ENCODE data around the gene DNMT1.
"Not testable (repeated sequence)": the region's sequence is repeated elsewhere in the genome, so short reads cannot be mapped to it uniquely, and the experiment has no call there.

The DNMT1 gene

DNA sequence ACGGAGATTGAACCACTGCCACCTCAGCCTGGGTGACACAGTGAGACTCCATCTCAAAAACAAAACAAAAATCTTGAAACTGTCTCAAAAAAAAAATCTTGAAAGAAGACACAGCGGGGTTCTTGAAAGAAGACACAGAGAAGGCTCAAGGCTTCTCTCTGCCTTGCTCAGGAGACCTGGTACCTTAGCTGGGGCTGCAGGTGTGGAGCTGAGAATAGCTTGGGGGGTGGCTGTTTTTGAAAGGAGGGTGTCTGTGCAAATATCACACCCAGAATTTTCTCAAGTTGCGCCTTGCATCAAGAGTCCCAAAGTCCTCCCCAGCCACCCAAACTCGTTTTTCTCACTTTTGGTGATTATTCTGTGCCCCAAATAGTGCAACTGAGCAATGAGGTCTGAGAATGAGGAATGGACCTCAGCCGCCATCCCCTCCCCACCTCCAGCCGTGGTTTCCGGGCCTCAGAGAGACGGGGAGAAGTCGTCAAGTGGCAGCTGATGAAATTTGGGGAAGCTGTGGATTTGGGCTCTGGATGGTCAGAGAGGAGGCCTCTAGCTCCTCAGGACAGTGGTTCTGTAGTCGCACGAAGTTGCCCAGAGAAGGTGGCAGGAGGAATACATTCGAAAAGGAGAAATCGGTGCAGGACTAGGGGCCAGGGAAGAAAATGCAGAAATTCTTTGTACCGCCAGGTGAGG is 27.6 kb upstream of the DNMT1 start:
- DNase-seq (ENCODE audit: low read depth): no peak

- no peak for DNase-seq (ENCODE audit: low read depth)
Measured at GRCh38 chr19:10220695-10221094, 25.9 kb upstream of the DNMT1 start.

DNA sequence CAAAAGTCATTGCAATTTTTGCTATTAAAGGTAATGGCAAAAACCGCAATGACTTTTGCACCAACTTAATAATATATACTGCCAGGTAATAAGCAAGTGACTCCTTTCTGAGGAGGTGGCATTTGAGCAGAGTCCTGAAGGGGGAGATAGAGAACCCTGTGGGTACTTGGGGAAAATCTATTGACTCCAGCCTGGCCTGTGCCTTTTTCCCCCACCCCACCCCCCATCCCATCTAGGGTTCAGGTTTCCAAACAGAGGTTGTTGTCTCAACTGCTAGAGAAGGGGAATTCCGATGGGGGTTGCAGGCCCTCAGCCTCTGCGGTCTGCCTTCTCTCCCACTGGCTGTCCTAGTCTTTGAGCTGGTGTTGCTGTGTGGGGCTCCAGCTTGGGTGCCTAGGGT is 24.9 kb upstream of the DNMT1 start:
- peak; percentile 78 for DNase-seq (ENCODE audit: low read depth)

- no peak for DNase-seq (ENCODE audit: low read depth)
Measured at GRCh38 chr19:10217085-10217484, 22.3 kb upstream of the DNMT1 start.

GRCh38 chr19:10214784-10215183 is 20.0 kb upstream of the DNMT1 start:
- peak; percentile 65 for DNase-seq (ENCODE audit: low read depth)

DNA sequence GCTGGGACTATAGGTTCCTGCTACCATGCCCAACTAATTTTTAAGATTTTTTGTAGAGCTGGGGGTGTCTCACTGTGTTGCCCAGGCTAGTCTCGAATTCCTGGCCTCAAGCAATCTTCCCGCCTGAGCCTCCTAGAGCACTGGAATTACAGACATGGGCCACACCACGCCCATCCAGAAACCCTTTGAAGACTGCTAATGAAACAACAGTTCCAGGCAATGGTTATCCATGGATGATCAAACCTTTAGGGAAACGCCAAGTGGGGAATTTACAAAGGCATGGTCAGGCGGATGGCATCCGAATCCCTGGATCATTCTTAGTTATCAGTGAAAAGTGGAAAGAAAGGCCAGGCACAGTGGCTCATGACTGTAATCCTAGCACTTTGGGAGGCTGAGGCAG is 16.9 kb upstream of the DNMT1 start:
- DNase-seq (ENCODE audit: low read depth): no peak

DNA sequence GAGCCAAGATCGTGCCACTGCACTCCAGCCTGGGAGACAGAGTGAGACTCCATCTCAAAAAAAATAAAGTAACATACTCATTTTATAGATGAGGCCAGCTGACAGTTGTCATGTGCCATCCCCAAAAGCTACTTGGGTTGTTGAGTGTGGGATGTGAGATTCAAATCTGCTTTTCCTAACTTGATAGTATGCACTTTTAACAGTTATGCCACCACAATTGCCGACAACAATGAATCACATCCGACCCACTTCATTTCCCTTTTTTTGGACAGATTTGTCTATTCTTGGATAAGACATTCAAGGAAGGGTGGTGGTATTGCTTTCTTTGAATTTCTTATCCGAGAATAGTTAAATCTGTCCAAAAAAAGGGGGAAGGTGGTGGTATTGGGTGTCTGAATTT is 16.3 kb upstream of the DNMT1 start:
- DNase-seq (ENCODE audit: low read depth): no peak

DNA sequence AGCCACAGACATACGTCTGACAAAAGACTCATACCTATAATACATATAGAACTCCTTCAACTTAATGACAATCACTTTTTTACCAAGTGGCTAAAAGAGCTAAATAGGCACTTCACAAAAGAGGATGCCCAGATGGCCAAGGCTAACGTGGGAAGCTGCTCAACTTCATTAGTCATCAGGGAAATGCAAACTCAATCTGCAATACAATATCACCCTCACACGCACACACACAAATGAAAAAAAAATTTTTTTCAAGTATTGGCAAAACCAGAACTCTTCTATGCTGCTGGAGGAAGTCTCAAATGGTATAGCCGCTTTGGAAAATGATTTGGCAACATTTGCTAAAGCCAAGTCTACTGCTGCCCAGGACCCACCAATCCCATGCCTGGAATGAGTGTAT is 14.6 kb upstream of the DNMT1 start:
- peak; percentile 51 for DNase-seq (ENCODE audit: low read depth)

GRCh38 chr19:10207026-10207425 is 12.3 kb upstream of the DNMT1 start:
- DNase-seq (ENCODE audit: low read depth): no peak

GRCh38 chr19:10206226-10206885 is 11.6 kb upstream of the DNMT1 start:
- DNase-seq (ENCODE audit: low read depth): peak; percentile 74

- no peak for DNase-seq (ENCODE audit: low read depth)
Measured at GRCh38 chr19:10205636-10206035, 10.9 kb upstream of the DNMT1 start.

- DNase-seq (ENCODE audit: low read depth): no peak
Measured at GRCh38 chr19:10203686-10204085, 8.9 kb upstream of the DNMT1 start.

DNA sequence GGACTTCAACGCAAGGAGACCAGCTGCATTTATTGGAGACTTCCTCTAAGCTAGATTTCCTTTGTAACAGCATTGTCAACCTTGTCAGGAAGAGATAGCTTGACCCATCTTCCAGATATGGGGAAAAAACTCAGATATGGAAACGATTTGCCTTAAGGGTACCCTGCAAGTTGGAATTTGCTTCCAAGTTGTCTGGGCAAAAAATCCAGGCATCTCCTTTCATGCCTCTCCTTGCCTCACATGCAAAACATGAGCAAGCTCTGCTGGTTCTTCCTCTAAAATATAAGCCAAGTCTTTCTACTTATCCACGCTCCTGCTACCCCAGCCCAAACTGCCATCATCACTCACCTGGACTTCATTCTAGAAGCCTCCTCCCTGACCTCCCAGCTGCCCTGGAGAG is 6.4 kb upstream of the DNMT1 start:
- DNase-seq (ENCODE audit: low read depth): no peak

DNA sequence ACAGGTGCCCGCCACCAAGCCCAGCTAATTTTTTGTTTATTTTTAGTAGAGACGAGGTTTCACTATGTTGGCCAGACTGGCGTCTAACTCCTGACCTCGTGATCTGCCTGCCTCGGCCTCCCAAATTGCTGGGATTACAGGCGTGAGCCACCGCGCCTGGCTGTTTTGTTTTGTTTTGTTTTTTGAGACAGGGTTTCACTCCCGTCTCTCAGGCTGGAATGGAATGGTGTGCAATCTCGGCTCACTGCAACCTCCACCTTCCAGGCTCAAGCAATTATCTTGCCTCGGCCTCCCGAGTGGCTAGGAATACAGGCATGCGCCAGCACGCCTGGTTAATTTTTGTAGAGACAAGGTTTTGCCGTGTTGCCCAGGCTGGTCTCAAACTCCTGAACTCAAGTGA is 5.3 kb upstream of the DNMT1 start:
- DNase-seq (ENCODE audit: low read depth): not testable (repeated sequence)

DNA sequence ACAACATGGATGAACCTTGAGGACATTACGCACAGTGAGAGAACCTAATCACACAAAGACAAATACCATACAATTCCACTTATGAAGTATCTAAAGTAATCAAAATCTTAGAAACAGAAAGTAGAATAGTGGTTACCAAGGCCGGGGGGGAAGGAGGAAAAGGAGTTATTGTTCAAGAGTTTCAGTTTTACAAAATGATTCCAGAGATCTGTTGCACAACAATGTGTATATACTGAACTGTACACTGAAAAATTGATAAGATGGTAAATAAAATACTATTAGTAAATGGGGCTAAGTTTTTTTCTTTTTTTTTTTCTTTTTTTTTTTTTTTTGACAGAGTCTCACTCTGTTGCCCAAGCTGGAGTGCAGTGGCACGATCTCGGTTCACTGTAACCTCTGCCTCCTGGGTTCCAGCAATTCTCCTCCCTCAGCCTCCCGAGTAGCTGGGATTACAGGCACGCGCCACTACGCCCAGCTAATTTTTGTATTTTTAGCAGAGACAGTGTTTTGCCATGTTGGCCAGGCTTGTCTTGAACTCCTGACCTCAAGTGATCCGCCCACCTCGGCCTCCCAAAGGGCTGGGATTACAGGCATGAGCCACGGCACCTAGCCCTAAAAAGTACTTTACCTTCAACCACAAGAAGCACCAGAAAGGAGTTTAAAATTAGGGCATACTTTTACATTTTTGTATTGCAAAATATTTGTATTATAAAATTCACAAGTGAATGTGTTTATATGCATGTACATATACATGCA is 4.3 kb upstream of the DNMT1 start:
- DNase-seq (ENCODE audit: low read depth): not testable (repeated sequence)

- no peak for DNase-seq (ENCODE audit: low read depth)
Measured at GRCh38 chr19:10195199-10195519, 406 bp upstream of the DNMT1 start.

DNA sequence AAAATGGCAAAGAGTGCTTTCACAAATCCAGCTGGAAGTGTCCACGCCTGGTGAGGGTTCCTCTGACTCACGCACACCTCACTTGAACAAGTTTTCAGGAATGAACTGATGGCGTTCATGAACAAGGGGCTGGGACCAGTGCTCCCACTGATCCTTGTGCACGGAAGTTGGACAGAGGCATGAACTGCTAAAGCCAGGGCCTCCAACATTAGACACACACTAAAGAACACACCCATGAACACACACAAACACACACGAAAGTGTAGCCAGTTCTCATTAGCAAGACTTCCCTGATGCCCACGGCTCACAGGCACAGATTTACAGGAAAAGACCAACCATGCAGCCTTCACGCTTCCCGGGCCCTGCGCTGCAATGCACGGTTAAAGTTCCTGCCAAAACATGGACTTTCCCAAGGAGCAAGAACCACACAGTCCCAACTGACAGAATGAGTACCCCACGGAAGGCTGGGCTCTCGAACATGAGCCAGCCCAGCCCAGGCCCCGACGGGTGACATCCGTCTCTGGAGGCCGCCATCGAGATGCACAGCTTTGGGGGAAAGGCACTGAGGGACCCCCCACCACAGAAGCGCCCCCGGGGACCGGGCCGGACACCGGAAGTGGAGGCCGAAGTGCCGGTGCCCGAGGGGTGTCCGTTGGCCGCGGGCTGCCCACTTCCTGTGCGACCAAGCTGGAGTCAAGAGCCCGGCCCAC is 808 bp downstream of the DNMT1 start:
- DNase-seq (ENCODE audit: low read depth): peak; percentile 52

GRCh38 chr19:10192922-10193321 is 1.8 kb downstream of the DNMT1 start:
- DNase-seq (ENCODE audit: low read depth): no peak

DNA sequence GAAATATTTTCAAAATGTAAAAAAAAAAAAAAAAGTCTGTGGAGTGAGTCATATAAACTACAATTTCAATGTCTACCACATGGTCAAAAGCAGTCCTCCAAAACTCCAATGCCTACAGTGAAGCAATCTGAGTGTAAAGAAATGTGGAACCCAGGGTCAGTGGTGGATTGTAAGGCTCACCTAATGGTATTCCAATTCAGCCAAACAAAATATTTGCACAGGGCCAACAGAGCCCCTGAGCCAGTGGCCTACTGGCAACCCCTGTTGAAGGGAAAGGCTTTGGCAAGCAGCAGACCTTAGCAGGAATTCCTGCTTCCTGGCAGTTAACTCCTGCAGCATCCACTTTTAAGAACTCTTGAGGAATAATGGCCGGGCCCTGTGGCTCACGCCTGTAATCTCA is 3.4 kb downstream of the DNMT1 start:
- peak; percentile 77 for DNase-seq (ENCODE audit: low read depth)

DNA sequence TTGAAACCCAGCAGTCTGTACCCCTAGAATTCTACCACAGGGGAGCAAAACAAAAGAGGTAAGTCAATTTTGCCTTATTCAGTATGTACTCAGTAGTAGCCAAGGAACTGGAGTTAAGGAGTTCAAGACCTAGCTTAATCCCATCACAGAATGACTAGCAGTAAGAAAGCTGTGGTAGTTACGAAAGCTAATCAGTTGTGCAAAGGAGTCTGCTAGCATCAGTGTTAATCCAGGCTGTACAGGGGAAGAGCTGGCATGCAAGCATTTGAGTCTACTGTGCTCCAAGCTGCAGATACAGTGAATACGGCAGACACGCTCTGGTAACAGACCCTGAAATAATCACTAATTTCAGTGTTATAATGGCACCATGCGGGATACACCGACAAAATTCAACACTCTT is 4.7 kb downstream of the DNMT1 start:
- DNase-seq (ENCODE audit: low read depth): peak; percentile 43

GRCh38 chr19:10189616-10190015 is 5.1 kb downstream of the DNMT1 start:
- no peak for DNase-seq (ENCODE audit: low read depth)

- no peak for DNase-seq (ENCODE audit: low read depth)
Measured at GRCh38 chr19:10187315-10187714, 7.4 kb downstream of the DNMT1 start.

- no peak for DNase-seq (ENCODE audit: low read depth)
Measured at GRCh38 chr19:10184636-10185035, 10.1 kb downstream of the DNMT1 start.

Measured in iris pigment epithelial cell (primary cell).